GM12801 (cell line): ENCODE measurements around the gene ST6GALNAC4.

Experiments used
- TF ChIP-seq, protein P1 (sequence below): IDR thresholded peaks from one replicate; pipeline ENCODE4 v1.5.1; 2011; ENCODE audit warnings: control low read depth; ENCODE audit not compliant: insufficient read length; ENCODE audit errors: extremely low read depth

The ST6GALNAC4 gene

GRCh38 chr9:127953154-127953553 lies 36.3 kb upstream of the ST6GALNAC4 start:
- TF ChIP-seq, protein P1, sequence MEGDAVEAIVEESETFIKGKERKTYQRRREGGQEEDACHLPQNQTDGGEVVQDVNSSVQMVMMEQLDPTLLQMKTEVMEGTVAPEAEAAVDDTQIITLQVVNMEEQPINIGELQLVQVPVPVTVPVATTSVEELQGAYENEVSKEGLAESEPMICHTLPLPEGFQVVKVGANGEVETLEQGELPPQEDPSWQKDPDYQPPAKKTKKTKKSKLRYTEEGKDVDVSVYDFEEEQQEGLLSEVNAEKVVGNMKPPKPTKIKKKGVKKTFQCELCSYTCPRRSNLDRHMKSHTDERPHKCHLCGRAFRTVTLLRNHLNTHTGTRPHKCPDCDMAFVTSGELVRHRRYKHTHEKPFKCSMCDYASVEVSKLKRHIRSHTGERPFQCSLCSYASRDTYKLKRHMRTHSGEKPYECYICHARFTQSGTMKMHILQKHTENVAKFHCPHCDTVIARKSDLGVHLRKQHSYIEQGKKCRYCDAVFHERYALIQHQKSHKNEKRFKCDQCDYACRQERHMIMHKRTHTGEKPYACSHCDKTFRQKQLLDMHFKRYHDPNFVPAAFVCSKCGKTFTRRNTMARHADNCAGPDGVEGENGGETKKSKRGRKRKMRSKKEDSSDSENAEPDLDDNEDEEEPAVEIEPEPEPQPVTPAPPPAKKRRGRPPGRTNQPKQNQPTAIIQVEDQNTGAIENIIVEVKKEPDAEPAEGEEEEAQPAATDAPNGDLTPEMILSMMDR: no peak

DNA sequence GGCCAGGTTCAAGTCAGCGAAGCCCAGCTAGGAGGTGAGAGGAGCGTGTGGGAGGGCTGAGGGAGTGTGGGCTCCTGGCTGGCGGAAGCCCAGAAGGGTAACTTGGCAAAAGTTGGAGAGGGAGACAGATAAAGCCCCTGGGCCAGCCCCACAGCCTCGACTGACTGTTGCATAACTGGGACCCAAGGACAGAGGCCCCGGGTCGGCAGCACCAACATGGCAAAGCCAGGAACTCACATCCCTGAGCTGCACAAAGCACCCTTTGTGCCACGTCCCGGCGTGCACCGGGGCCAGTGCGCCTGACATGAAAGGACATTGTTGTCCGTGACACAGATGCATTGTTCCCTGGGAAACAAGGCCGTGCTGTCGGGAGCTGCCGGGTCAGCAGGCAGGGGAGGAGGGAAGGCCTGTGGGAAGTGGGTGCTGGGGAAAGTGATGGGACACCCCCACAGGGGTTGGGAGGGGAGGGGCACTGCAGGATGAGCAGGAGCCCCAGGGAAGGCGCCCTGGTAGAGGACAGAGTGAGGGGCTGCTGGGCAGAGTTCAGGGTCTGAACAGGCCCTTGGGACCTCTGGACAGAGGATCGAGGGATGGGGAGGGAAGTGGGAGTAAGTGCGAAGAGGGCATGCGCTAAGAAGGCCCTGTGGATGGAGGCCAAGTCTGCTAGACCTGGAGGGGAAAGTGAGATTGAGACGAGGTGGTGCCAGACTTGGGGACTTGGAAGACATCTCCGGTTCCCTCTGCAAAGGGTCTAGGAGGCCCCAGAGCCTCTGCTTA lies 33.9 kb upstream of the ST6GALNAC4 start:
- TF ChIP-seq, protein P1: no peak

GRCh38 chr9:127949827-127950512 lies 33.1 kb upstream of the ST6GALNAC4 start:
- TF ChIP-seq, protein P1: no peak

DNA sequence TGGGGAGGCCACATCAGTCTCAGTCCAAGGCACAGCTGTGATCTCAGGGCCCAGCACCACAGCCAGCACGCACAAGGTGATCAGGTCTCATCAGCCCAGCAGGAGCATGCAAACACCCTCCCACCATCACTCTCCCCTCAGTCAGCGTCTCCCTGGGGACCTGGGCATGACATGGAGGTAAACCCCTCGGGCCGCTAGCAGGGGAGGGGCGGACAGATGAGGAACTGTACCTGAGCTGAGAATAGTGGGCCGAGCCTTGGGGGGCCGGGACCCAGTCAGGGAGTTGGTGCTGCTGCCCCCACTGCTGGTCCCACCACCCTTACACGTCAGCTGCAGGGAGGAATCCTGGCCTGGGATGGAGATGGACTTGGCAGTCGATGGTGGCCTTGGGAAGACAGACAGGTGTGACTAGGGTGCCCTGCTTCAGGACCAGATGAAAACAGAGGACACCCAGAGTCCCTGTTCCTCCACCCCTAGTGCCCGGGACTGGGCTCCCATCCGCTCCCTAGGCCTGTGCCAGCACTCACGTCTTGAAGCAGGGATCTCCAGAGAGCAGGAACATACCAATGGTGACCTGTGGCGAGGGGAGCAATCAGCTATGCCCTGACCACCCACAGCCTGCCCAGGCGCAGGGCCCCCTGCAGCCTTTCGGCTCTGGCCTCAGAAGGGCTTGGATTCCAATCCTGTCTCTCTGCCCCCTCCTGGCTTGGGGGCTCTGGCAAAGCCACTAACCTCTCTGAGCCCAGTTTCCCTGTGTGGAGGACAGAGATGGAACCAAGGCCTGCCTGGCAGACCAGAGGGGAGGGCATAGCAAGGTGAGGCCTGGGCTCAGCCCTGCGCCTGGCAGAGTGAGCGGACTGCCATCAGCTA lies 31.2 kb upstream of the ST6GALNAC4 start:
- TF ChIP-seq, protein P1: no peak

- TF ChIP-seq, protein P1: no peak
Observed at GRCh38 chr9:127946728-127947127, 29.9 kb upstream of the ST6GALNAC4 start.

GRCh38 chr9:127945942-127946341 lies 29.1 kb upstream of the ST6GALNAC4 start:
- TF ChIP-seq, protein P1: no peak

- TF ChIP-seq, protein P1: no peak
Observed at GRCh38 chr9:127945338-127945737, 28.5 kb upstream of the ST6GALNAC4 start.
